ENCODE measurements around the gene LGMN. TPM values are rescaled to one million over a fixed set of nuclear protein-coding genes. Genes with fewer than 3 reads are reported as not detected.
A peak's percentile ranks its signal among the peaks of the same experiment; 100 is the strongest.

LGMN gene
- total and polyA plus RNA-seq, 2 experiments from 2014 or later: 98.8 to 129 TPM

DNA sequence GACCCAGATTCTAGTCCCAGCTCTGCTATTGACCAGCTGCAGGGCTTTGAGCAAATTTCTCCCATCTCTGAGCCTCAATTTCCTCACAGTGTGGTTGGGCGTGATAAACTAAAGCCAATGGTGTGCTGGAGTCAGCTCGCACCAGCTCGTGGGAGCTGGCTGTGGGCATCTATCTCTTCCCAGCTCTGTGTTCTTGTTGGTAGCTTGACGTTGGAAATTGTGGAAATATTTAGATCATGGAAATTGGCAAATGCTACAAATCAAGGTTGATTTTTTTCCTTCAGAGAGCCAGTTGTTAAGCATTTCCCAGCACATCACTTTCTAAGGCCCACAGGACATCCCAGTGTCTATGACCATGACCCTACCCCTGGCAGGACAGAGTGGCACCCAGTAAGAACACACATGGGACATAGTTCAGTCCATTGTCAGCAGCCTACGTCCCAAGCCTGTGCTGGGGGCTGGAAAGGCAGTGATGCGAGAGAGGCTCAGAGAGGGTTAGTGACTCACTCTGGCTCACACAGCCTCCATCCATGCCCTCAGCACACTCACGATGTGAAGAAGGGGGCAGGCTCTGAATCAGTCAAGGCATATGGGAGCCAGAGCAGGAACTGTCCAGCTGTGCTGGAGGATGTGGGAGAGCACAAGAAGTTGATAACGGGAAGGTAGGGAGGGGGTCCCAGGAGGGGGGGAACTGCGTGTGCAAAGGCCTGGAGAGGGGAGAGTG, 77.6 kb downstream of the LGMN start:
- H3K27ac ChIP-seq: peak overlapping the region; percentile 84
- in situ Hi-C loops (cut with MboI): no loop called here

GRCh38 chr14:92670160-92670559, 78.3 kb downstream of the LGMN start:
- in situ Hi-C loops (cut with MboI): no loop called here
- Histone ChIP-seq H4K20me1 (ENCODE audit: insufficient read depth) (no peaks in the 10 kb centered on the region), H3K36me3 (ENCODE audit: low read depth) (no peaks in the 10 kb centered on the region), H2AFZ (peak overlapping the region; percentile 49; the same call in 1 of the 2 replicates), H3K4me3 (peak overlapping the region; percentile 26; the same call in 1 of the 2 replicates), H3K9ac (peak overlapping the region; percentile 60), H3K27me3 (replicated peaks; ENCODE audit: insufficient read depth) (no peaks in the 10 kb centered on the region), H3K9me2 (ENCODE audit: insufficient read depth) (no peaks in the 10 kb centered on the region), H3K9me3 (ENCODE audit: low read depth) (no peaks in the 10 kb centered on the region), H3K79me2 (ENCODE audit: insufficient read depth) (no peaks in the 10 kb centered on the region), H3F3A (ENCODE audit: insufficient read depth) (peaks cover 26% of the 10 kb centered on the region), H3K4me2 (ENCODE audit: unreplicated experiment) (peak overlapping the region; percentile 62), H3K4me1 (ENCODE audit: insufficient read depth) (peaks cover 18% of the 10 kb centered on the region), H3K27ac (peak overlapping the region; percentile 84)
- TF ChIP-seq EZH2 (IDR thresholded peaks at IDR 0.05; ENCODE audit: insufficient read depth, poor library complexity, severe bottlenecking) (no peak), EZH2phosphoT487 (IDR thresholded peaks at IDR 0.05; ENCODE audit: insufficient read depth, low read depth) (no peak)
- DNase-seq: peak; percentile 91
- WGBS, 2 experiments (ENCODE audit: low coverage in 1 of 2, low lambda C conversion rate in 2 of 2, missing lambda C conversion rate in 2 of 2): 0 to 2% methylated on average over 4 of the region's 4 CpGs

More for the DNA sequence above, 77.6 kb downstream of the LGMN start:
- Histone ChIP-seq H3K4me3 (peak overlapping the region; percentile 26; the same call in 1 of the 2 replicates), H3F3A (ENCODE audit: insufficient read depth) (peaks cover 26% of the 10 kb centered on the region), H3K79me2 (ENCODE audit: insufficient read depth) (no peaks in the 10 kb centered on the region), H4K20me1 (ENCODE audit: insufficient read depth) (no peaks in the 10 kb centered on the region), H3K36me3 (ENCODE audit: low read depth) (no peaks in the 10 kb centered on the region), H3K9ac (peak overlapping the region; percentile 60), H3K4me1 (ENCODE audit: insufficient read depth) (peaks cover 18% of the 10 kb centered on the region), H3K4me2 (ENCODE audit: unreplicated experiment) (peak overlapping the region; percentile 62), H2AFZ (peak overlapping the region; percentile 49; the same call in 1 of the 2 replicates), H3K27me3 (replicated peaks; ENCODE audit: insufficient read depth) (no peaks in the 10 kb centered on the region), H3K9me2 (ENCODE audit: insufficient read depth) (no peaks in the 10 kb centered on the region), H3K9me3 (ENCODE audit: low read depth) (no peaks in the 10 kb centered on the region)
- peak; percentile 77 for DNase-seq
- TF ChIP-seq EZH2 (IDR thresholded peaks at IDR 0.05; ENCODE audit: insufficient read depth, poor library complexity, severe bottlenecking) (no peak), EZH2phosphoT487 (IDR thresholded peaks at IDR 0.05; ENCODE audit: insufficient read depth, low read depth) (no peak)
- 9 to 13% methylated on average over 7 to 9 of the region's 9 CpGs for WGBS, 2 experiments (ENCODE audit: low coverage in 1 of 2, low lambda C conversion rate in 2 of 2, missing lambda C conversion rate in 2 of 2)

GRCh38 chr14:92668276-92668973, 80.0 kb downstream of the LGMN start:
- no peaks in the 10 kb centered on the region for H3K36me3 ChIP-seq (ENCODE audit: low read depth)
- no peaks in the 10 kb centered on the region for H3K27me3 ChIP-seq (replicated peaks; ENCODE audit: insufficient read depth)
- 34 to 41% methylated on average over 4 of the region's 4 CpGs for WGBS, 2 experiments (ENCODE audit: low coverage in 1 of 2, low lambda C conversion rate in 2 of 2, missing lambda C conversion rate in 2 of 2)
- no peak for TF ChIP-seq EZH2 (IDR thresholded peaks at IDR 0.05; ENCODE audit: insufficient read depth, poor library complexity, severe bottlenecking)
- no peak for TF ChIP-seq EZH2phosphoT487 (IDR thresholded peaks at IDR 0.05; ENCODE audit: insufficient read depth, low read depth)
- no peak overlapping the region for H2AFZ ChIP-seq
- peaks cover 26% of the 10 kb centered on the region for H3F3A ChIP-seq (ENCODE audit: insufficient read depth)
- no peaks in the 10 kb centered on the region for H4K20me1 ChIP-seq (ENCODE audit: insufficient read depth)
- H3K79me2 ChIP-seq (ENCODE audit: insufficient read depth): no peaks in the 10 kb centered on the region
- no peaks in the 10 kb centered on the region for H3K9me2 ChIP-seq (ENCODE audit: insufficient read depth)
- no peak overlapping the region for H3K27ac ChIP-seq
- DNase-seq: no peak
- no peak overlapping the region for H3K4me3 ChIP-seq
- H3K4me2 ChIP-seq (ENCODE audit: unreplicated experiment): no peak overlapping the region
- H3K4me1 ChIP-seq (ENCODE audit: insufficient read depth): peaks cover 18% of the 10 kb centered on the region
- H3K9ac ChIP-seq: no peak overlapping the region
- in situ Hi-C loops (cut with MboI): no loop called here
- no peaks in the 10 kb centered on the region for H3K9me3 ChIP-seq (ENCODE audit: low read depth)

- no peaks in the 10 kb centered on the region for H3K9me2 ChIP-seq (ENCODE audit: insufficient read depth)
- no peak for DNase-seq
- no peaks in the 10 kb centered on the region for H3K9me3 ChIP-seq (ENCODE audit: low read depth)
- 96 to 97% methylated on average over 9 of the region's 9 CpGs for WGBS, 2 experiments (ENCODE audit: low coverage in 1 of 2, low lambda C conversion rate in 2 of 2, missing lambda C conversion rate in 2 of 2)
- peaks cover 26% of the 10 kb centered on the region for H3F3A ChIP-seq (ENCODE audit: insufficient read depth)
- in situ Hi-C loops (cut with MboI): no loop called here
- no peak overlapping the region for H3K9ac ChIP-seq
- H3K36me3 ChIP-seq (ENCODE audit: low read depth): no peaks in the 10 kb centered on the region; the same call in 1 of the 2 replicates
- no peaks in the 10 kb centered on the region for H3K27me3 ChIP-seq (replicated peaks; ENCODE audit: insufficient read depth)
- H3K27ac ChIP-seq: no peak overlapping the region
- no peak overlapping the region for H2AFZ ChIP-seq
- H4K20me1 ChIP-seq (ENCODE audit: insufficient read depth): no peaks in the 10 kb centered on the region
- TF ChIP-seq EZH2 (IDR thresholded peaks at IDR 0.05; ENCODE audit: insufficient read depth, poor library complexity, severe bottlenecking) (no peak), EZH2phosphoT487 (IDR thresholded peaks at IDR 0.05; ENCODE audit: insufficient read depth, low read depth) (no peak)
- no peaks in the 10 kb centered on the region for H3K79me2 ChIP-seq (ENCODE audit: insufficient read depth)
- peaks cover 18% of the 10 kb centered on the region for H3K4me1 ChIP-seq (ENCODE audit: insufficient read depth)
- no peak overlapping the region for H3K4me3 ChIP-seq
- no peak overlapping the region for H3K4me2 ChIP-seq (ENCODE audit: unreplicated experiment)
Measured at GRCh38 chr14:92666251-92666650, 82.2 kb downstream of the LGMN start.

Data from GM23248 (cell line).